GM19328 (cell line): ENCODE data around the gene BRSK1.
"Not testable (repeated sequence)": the region's sequence is repeated elsewhere in the genome, so short reads cannot be mapped to it uniquely, and the experiment has no call there.

Experiments
- ATAC-seq: cut with Tn5 transposase; IDR thresholded peaks from one replicate; pipeline ENCODE4 v1.9.1; 2021; ENCODE audit warnings: mild to moderate bottlenecking, moderate library complexity; ENCODE audit not compliant: unreplicated experiment

Gene BRSK1

DNA sequence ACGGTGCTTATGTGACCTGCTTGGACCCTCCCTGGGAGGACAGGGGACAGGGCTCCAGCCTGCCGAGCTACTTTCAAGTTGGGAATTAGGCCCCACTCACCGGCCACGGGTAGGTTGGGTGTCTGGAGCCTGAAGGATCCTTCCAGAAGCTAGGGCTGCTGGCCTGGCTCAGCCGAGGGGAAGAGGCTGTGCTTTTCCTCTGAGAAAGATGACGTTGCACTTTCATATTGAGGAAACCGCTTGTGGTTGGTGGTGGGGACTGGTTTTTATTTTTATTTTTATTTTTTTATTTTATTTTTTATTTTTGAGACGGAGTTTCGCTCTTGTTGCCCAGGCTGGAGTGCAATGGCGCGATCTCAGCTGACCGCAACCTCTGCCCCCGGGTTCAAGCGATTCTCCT is 41.4 kb downstream of the BRSK1 start, which contains the start of gene TMEM150B:
TSS of gene TMEM150B (minus strand) at position 170 of the 400 bp plus-strand sequence. CDS start 4,305 bp downstream, outside the sequence.
- ATAC-seq, result no peak

DNA sequence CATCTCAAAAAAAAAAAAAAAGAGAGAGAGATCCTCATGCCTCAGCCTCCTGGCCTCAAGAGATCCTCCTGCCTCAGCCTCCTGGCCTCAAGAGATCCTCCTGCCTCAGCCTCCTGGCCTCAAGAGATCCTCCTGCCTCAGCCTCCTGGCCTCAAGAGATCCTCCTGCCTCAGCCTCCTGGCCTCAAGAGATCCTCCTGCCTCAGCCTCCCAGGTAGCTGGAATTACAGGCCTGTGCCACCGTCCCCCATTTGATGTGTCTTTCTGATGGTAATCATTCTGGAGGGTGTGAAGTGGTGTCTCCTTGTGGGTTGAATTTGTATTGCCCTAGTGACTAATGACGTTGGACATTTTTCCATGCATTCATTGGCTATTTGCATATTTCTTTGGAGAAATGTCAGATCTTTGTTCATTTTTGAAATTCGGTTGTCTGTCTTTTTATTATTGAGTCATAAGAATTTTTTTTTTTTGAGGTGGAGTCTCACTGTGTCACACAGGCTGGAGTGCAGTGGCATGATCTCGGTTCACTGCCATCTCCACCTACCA is 45.0 kb downstream of the BRSK1 start:
- not testable (repeated sequence) for ATAC-seq

DNA sequence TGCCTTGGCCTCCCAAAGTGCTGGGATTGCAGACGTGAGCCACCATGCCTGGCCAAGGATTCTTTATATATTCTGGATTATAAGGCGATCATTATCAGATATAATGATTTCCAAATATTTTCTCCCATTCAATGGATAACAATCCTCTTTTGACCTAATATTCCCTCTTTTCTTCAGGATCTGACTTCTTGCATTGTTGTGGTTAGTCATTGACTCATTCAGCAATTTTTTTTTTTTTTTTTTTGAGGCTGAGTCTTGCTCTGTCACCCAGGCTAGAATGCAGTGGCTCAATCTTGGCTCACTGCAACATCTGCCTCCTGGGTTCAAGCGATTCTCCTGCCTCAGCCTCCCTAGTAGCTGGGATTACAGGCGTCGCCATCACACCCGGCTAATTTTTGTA is 46.0 kb downstream of the BRSK1 start:
- not testable (repeated sequence) for ATAC-seq

DNA sequence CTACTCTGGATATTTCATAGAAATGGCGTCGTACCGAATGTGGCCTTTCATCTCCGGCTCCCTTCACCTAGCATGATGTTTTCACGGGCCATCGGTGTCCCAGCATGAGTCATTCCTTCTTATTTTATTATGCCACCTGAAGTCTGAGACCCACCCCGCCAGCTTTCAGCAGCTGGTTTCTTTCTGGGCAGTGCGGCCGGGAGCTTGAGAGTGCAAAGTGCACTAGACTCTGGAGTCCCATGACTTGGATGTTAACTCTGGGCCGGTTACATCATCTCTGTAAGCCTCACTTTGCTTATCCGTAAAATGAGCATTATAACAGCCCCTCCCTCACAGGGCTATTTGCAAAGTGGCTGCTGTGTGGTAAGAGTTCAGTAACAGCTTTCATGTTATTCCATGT is 50.1 kb downstream of the BRSK1 start:
- no peak for ATAC-seq

DNA sequence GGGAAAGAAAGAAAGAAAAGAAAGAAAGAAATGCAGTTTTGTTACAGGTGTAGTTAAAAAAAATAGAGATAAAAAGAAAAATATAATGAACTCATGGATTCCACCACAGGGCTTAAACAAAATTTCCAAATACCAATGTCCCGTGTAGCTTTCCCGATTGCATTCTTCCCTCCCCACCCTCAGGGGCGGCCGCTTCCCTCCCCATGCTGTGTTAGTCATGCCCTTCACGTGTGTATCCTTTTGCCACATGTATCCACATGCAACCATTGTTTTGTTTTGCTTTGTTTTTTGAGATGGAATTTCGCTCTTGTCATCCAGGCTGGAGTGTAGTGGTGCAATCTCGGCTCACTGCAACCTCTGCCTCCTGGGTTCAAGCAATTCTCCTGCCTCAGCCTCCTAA is 52.3 kb downstream of the BRSK1 start:
- no peak for ATAC-seq

DNA sequence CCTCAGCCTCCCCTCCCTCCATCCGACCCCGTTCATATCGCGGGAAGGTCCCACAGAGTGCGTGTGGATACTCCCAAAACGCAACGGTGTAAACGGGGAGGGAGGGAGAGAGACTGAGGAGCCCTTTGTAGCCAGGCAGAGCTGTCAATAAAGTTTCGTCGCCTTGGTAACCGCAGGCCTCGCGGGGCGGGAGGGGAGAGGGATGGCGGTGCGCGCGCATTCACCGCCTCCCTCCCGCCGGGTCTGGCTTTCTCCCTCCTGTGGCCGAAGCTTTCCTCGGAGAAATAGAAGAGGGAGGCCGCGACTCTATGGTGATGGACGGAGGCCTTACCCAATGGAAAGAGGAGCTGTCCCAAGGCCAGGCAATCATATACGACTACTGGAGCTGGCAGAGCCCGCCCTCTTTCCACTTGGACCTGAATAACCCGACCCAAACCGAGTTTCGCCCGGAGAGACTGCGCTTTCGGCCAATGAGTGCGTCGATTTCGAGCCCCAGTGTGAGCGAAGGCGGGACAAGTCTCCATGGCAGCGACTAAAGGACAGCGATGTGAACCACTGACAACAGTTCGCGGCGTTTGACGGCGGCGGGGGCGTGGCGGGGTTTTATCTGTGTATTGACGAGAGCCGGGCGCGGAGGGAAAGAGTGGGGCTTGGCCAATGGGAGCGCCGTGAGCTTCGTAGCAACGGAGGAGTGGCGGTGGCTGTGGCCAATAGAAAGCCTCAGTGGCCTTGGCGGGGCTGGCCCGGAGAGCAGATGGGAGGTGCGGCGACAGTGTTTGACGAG is 55.5 kb downstream of the BRSK1 start, which contains the start of gene KMT5C:
TSS of gene KMT5C (plus strand) at position 772 of the 784 bp plus-strand sequence. CDS start 2,061 bp downstream, outside the sequence.
- ATAC-seq, result peak; percentile 82

DNA sequence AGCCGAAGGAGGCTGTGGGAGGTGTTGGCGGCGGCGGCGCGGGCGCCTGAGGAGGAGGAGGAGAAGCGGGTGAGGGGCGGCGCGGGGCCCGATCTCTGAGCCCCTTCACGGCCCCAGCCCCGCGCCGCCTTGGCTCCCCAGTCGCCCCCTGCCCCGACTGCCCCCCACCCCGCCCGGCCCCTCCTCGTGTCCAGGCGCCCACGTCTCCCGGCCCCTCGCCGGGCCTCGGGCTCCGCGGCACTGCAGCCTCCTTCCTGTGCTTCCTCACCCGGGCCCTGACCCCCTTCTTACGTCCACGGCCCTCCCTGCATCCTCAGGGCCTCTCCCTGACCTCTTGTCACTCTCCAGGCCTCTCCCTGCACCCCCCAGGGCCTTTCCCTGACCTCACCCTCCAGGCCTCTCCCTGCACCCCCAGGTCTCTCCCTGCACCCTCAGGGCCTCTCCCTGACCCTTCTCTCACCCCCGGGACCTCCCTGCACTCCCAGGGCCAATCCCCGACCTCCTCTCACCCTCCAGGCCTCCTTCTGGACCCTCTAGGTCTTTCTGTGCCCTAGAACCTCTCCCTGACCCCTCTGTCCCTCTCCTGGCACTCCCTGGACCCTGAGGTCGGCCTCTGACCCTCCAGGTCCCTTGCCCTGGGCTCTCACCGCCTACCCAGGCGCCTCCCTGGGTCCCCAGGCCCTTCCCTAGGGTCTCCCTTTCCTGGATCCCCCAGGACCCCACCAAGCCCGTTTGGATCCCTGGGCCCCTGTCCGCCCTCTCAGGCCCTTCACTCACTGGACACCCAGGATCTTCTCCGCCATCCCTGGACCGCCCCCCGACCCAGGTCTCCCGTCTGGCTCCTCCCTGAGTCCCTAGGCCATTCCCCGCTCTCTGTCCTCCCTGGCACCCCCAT is 56.3 kb downstream of the BRSK1 start:
- ATAC-seq, result no peak

DNA sequence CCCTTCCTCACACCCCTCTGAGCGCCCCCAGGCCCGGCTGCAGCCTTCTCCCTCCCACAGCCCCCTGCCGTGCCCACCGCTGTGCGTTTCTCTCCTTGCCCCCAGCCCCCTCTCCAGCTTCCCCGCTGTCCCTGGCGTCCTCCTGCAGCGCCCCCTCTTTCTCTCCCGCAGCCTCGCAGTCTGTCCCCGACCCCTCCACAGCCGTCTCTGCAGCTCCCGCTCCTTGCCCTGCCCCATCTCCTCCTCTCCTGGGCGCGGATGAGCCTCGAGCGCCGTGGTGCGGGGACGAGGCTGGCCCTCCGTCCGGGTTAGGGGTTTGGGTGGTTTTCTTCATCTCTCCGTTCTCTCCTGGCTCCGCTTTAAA is 57.0 kb downstream of the BRSK1 start:
- ATAC-seq, result no peak

DNA sequence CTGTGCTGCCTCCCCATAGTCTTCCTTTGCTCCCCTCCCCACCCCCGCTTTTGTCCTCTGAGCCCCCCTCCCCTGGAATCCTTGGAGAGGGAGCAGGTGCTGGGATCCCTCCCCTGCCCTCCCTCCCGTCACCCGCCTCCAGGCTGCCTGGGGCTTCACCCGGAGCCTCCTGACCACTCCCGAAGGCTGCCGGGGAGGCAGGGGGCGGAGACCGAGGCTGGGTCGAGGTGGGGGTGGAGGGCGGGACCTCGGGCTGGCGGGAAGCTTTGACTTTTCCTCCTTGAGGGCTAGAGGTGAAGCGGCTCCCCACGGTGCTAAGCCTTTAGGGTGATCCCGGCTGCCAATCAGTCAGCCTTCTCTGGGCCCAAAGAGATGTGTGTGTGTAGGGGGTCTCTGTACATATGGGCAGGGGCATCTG is 57.4 kb downstream of the BRSK1 start:
- ATAC-seq, result no peak

DNA sequence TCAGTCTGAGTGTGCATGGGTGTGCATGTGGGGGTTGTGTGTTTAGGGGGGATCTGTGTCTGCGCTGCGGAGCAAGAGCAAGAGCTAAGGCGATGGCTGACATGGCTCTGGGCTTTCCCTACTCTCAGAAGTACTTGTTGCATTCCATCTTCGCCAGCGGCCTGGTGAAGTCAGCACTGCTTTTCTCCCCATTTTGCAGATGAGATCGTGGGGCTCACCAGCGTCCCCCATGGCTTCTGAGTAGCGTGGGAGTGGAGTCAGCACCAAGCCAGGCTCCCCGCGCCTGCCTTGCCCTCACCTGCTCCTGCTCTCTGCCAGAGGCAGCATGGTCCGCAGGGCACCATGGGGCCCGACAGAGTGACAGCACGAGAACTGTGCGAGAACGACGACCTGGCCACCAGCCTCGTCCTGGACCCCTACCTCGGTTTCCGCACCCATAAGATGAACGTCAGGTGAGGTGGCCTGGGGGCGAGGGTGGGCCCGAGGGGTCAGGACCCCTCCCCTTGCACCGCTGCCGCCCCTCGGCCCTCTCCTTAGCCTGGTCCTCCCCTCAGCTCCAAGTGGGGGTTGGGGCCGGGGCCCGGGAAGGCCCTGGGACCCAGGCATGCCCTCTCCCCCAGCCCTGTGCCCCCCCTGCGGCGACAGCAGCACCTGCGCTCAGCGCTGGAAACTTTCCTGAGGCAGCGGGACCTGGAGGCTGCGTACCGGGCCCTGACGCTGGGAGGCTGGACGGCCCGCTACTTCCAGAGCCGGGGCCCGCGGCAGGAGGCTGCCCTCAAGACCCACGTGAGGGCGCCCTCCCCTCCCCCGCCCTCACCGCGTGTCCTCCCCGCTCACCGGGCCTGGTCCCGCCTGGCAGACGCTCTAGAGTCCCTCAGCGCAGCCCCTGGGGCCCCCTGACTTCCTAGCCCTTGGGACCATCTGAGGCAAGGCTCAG is 58.1 kb downstream of the BRSK1 start:
- no peak for ATAC-seq

DNA sequence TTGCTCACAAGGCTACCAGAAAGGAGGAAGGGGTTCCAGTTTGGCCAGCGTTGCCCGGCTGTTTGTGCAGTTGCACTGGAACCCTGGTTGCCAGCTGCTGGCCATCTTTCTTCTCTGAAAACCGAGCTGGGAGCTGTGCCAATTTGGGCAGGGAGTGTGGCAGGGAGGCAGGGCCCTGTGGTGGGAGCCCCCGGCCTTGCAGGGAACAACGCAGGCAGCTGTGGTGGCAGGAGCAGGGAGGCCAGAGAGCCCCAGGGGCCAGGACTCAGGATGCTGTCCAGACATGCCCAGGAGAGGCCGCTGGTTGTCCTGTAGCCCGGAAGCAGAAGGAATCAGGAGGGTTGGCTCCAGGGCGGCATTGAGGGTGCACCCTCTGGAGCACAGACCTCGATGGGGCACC is 60.6 kb downstream of the BRSK1 start:
- ATAC-seq, result no peak

DNA sequence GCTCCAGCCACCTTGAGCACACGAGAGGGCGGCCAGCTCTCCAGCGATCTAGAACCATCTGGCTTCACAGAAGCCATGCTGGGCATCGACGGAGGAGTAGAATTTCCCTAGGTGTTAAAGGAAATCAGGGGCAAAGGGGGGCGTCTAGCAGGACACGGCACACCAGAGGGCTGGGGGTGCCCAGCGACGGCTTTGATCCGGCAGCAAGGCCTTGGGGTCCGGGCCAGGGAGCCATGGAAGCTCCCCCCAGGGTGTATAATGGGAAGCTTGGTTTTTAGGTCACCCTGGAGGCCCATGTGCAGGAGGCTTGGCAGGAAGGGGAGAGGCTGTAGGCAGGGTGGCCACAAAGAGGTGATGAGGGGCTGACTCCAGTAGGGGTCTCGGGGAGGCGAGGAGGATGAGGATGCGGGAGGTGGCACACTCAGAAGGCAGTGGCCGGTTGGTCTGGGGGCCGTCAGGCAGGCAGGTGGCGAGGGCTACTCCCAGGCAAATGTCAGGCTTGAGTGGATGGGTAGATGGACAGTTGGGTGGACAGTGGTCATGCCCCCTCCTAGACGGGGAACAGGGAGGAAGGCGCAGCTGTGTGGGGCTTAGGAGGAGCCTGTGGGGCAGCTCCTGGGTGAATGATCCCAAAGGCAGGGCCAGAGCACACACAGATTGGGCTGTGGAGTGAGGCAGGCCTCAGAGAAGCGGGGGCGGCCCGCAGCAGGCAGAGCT is 61.5 kb downstream of the BRSK1 start:
- ATAC-seq, result no peak

DNA sequence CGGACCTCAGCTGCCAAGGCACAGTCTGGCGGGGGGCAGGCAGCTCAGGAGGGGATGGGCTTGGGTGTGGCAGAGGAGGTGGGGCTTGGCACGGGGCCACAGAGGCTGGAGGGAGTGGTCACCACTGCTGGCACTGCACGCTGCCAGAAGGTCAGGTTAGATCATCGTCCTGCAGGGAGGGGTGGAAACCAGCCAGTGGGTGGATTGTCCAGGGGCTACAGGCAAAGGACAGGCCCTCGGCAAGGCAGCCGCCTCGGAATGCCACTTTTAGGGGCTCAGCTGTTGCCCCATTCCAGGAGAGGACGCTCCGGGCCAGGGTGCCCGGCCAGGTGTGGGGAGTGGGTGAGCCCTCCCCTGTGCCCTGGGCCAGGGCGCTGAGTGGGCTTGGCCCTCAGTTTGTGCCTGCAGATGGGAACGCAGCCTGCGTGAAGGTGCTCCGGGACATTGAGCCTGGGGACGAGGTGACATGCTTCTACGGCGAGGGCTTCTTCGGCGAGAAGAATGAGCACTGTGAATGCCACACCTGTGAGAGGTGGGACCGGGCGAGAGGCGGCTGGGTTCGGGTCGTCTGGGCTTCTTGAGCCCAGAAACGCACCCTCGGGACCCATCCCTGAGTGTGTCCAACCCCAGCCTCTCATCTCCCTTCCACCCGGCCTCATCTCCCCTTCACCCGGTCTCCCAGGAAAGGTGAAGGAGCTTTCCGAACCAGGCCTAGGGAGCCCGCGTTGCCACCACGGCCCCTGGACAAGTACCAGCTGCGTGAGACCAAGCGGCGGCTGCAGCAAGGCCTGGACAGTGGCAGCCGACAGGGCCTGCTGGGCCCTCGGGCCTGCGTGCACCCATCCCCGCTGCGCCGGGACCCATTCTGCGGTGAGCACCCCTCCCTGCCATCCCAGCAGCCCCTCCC is 62.3 kb downstream of the BRSK1 start:
- no peak for ATAC-seq

DNA sequence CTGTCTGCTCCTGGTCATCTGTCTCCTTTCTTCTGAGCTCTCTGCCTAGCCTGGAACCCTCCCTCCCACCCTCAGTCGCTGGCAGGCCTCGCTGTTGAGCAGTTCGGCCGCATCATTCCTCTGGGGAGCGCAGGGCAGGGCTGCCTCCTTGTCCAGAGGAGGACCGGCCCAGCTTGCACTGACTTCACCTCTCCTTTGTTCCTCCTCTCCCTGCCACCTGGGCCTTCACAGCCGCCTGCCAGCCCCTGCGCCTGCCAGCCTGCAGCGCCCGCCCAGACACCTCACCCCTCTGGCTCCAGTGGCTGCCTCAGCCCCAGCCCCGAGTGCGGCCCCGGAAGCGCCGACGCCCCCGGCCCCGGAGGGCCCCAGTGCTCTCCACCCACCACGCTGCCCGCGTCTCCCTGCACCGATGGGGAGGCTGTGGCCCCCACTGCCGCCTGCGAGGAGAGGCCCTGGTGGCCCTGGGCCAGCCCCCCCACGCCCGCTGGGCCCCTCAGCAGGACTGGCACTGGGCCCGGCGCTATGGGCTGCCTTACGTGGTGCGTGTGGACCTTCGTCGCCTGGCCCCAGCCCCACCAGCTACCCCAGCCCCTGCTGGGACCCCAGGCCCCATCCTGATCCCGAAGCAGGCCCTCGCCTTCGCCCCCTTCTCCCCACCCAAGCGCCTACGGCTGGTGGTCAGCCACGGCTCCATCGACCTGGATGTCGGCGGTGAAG is 63.1 kb downstream of the BRSK1 start:
- no peak for ATAC-seq

DNA sequence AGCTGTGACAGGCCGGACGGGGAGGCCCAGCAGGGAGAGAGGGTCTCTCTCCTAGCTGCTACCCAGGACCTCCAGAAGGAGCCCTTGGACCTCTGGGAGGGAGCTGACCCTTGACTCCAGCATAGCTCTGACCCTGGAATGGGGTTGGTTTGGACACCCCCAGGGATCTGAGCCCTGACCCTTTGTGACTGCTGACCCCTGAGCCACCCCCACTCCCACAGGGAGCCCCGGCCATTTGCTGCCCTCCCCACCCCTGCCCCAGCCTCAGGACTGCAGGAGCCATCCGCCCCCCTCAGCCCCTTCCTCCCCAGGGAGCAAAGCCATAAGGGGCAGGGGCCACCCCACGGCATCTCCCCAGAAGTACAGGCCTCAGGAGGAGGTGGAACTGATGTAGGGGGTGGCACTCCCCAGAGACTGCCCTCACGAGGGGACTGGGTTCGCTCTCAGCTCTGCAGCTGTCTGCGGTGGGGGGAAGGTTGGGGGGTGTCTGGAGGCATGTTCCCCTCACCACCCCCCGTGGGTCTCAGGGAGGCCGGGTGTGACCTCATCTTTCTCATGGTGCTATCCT is 63.7 kb downstream of the BRSK1 start:
- no peak for ATAC-seq

DNA sequence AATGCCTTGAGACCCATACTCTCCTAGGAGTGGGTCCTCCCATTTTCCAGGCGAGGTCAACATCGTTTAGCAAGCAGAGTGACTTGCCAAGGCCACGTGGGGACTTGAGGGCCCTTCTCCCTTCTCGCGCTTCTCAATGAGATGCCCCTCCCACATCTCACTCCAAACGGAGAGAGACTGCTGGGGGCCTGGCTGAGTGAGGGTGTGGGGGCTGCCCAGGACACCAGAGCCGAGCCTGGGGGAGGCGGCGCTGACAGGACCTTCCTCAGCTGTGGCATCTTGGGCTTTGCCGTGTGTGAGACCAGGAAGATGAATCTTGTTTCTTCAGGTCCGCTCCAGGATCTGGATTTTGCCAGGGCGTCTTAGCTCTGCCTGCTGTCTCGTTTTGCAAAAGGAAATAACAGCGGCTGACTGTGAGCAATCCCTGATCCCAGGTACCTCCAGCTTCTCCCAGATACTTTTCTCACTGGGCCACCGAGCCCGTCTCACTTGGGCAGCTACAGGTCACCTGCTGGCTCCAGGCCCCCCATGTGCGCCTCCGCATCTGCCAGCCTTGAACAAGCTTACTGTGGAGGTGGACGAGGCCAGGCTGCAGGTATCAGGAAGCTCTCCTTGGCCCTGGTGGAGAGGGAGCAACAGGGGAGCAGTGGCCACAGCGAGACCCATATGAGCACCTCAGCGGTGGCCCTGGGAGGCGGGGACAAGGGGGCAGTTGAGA is 64.7 kb downstream of the BRSK1 start:
- ATAC-seq, result no peak

DNA sequence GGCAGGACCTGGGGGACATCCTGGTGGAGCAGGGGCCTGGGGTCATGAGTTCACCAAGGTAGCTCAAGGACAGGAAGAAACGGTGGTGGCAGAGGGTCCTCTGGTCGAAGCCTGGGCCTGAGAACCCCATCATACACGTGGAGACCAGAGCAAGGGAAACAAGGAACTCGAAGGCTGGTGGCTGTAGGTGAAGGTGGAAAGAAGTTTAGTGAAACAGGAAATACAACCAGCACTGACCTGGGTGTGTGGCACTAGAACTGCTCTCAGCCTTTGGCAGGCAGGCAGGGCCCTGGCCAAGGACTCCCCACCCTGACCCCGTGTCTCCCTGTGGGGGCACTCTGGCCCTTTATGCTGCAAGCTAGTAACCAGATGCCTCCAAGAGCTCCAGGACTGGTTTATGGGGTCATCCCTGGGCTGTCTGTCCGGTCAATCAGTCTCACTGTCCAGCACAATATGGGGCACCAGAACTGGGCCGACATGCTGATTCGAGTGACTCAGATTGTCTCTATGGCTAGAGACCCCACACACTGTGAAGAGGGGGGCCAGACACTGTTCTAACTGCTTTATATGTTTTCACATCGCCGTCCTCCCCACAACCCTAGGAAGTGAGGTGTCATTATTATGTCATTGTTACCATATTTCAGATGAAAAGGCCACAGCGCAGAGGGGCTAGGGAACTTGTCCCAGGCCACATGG is 67.0 kb downstream of the BRSK1 start:
- ATAC-seq, result no peak
